Panc1 (cell line): Measurements from ENCODE around the gene TPSB2.

Experiments
- POLR2AphosphoS5 ChIP-seq: IDR thresholded peaks from 2 replicates; pipeline ENCODE4 v1.6.1; 2012; ENCODE audit warnings: mild to moderate bottlenecking, low read depth, low read length, moderate library complexity
- SIN3A ChIP-seq: IDR thresholded peaks from 2 replicates; pipeline ENCODE4 v1.6.1; 2012; ENCODE audit warnings: low read depth, mild to moderate bottlenecking, low read length, moderate library complexity, borderline replicate concordance; ENCODE audit not compliant: insufficient read depth
- TCF7L2 ChIP-seq: IDR thresholded peaks from 2 replicates; pipeline ENCODE4 v1.6.1; 2011; ENCODE audit warnings: mild to moderate bottlenecking, low read depth, low read length, inconsistent platforms
- TF ChIP-seq, protein P1 (sequence below): fragments of 450-650 bp; IDR thresholded peaks from 2 replicates; pipeline ENCODE4 v1.5.1; 2017; ENCODE audit warnings: mild to moderate bottlenecking

- TF ChIP-seq, protein P1, sequence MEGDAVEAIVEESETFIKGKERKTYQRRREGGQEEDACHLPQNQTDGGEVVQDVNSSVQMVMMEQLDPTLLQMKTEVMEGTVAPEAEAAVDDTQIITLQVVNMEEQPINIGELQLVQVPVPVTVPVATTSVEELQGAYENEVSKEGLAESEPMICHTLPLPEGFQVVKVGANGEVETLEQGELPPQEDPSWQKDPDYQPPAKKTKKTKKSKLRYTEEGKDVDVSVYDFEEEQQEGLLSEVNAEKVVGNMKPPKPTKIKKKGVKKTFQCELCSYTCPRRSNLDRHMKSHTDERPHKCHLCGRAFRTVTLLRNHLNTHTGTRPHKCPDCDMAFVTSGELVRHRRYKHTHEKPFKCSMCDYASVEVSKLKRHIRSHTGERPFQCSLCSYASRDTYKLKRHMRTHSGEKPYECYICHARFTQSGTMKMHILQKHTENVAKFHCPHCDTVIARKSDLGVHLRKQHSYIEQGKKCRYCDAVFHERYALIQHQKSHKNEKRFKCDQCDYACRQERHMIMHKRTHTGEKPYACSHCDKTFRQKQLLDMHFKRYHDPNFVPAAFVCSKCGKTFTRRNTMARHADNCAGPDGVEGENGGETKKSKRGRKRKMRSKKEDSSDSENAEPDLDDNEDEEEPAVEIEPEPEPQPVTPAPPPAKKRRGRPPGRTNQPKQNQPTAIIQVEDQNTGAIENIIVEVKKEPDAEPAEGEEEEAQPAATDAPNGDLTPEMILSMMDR, result no peak
- no peak for TF ChIP-seq POLR2AphosphoS5
- TF ChIP-seq TCF7L2, result no peak
- no peak for TF ChIP-seq SIN3A
These were observed 31.8 kb downstream of the TPSB2 start for GRCh38 chr16:1198194-1198593.
